ENCODE results near the gene CTDSP2.

GRCh38 chr12:57823131-57823907, 23.2 kb downstream of the CTDSP2 start:
- TF ChIP-seq CTCF (IDR thresholded peaks at IDR 0.05) (no peak), POLR2A (IDR thresholded peaks at IDR 0.05) (no peak), EP300 (IDR thresholded peaks at IDR 0.05) (no peak)

All from stomach (tissue), 4 donors.